ENCODE results near the gene NANOS3. TPM values are rescaled to one million over a fixed set of nuclear protein-coding genes. Genes with fewer than 3 reads are reported as not detected.
"Not testable (repeated sequence)": the region's sequence is repeated elsewhere in the genome, so short reads cannot be mapped to it uniquely, and the experiment has no call there.

The NANOS3 gene
- total and polyA plus RNA-seq, 4 donors: not detected

- no peak for DNase-seq (ENCODE audit: low spot score)
- H3K36me3 ChIP-seq (ENCODE audit: control insufficient read depth in 4 of 4, insufficient read depth in 3 of 4, low read depth in 1 of 4, low read length in 3 of 4): peaks cover 23 to 36% (median 26%) of the 10 kb centered on the region in 4 donors
These were observed 43.6 kb downstream of the NANOS3 start for GRCh38 chr19:13920524-13920923.

GRCh38 chr19:13920940-13921747 is 44.2 kb downstream of the NANOS3 start:
- Histone ChIP-seq H3K27me3 (ENCODE audit: control insufficient read depth in 4 of 4, insufficient read depth in 4 of 4, low read length in 3 of 4) (no peaks in the 10 kb centered on the region), H3K36me3 (ENCODE audit: control insufficient read depth in 4 of 4, insufficient read depth in 3 of 4, low read depth in 1 of 4, low read length in 3 of 4) (peaks cover 23 to 34% (median 26%) of the 10 kb centered on the region in 4 donors), H3K9ac (ENCODE audit: low read depth in 1 of 2, low read length in 2 of 2) (no peak overlapping the region), H3K9me3 (ENCODE audit: control insufficient read depth in 4 of 4, low read length in 3 of 4) (peaks cover 0 to 5% (median under 1%) of the 10 kb centered on the region in 4 donors), H3K27ac (ENCODE audit: low read depth in 1 of 2, low read length in 2 of 2) (no peak overlapping the region), H3K4me3 (ENCODE audit: low read depth in 1 of 3, low read length in 3 of 3) (no peak overlapping the region), H3K4me1 (ENCODE audit: control insufficient read depth in 4 of 4, insufficient read depth in 4 of 4, low read length in 3 of 4) (peaks cover 0 to 5% (median 2%) of the 10 kb centered on the region in 4 donors)
- WGBS: 90% methylated on average over 2 of the region's 2 CpGs
- TF ChIP-seq GABPA (IDR thresholded peaks at IDR 0.05 in 1 of 2, conservative IDR thresholded peaks at IDR 0.05 in 1 of 2) (peak in 1 of 2 donors; percentile 6), FOXA1 (IDR thresholded peaks at IDR 0.05) (no peak)
- no peak for DNase-seq (ENCODE audit: low spot score)

More at GRCh38 chr19:13920524-13920923, 43.6 kb downstream of the NANOS3 start:
- over 99% methylated on average over 11 of the region's 11 CpGs for WGBS
- H3K9ac ChIP-seq (ENCODE audit: low read depth in 1 of 2, low read length in 2 of 2): no peak overlapping the region
- H3K9me3 ChIP-seq (ENCODE audit: control insufficient read depth in 4 of 4, low read length in 3 of 4): peaks cover 0 to 5% (median under 1%) of the 10 kb centered on the region in 4 donors
- H3K27ac ChIP-seq (ENCODE audit: low read depth in 1 of 2, low read length in 2 of 2): no peak overlapping the region
- no peaks in the 10 kb centered on the region for H3K27me3 ChIP-seq (ENCODE audit: control insufficient read depth in 4 of 4, insufficient read depth in 4 of 4, low read length in 3 of 4)
- peaks cover 0 to 5% (median 2%) of the 10 kb centered on the region in 4 donors for H3K4me1 ChIP-seq (ENCODE audit: control insufficient read depth in 4 of 4, insufficient read depth in 4 of 4, low read length in 3 of 4)
- TF ChIP-seq HNF4G (IDR thresholded peaks at IDR 0.05) (no peak), RAD21 (IDR thresholded peaks at IDR 0.05) (no peak), ATF3 (IDR thresholded peaks at IDR 0.05) (no peak), TAF1 (conservative IDR thresholded peaks at IDR 0.05) (no peak)
- no peak overlapping the region for H3K4me3 ChIP-seq (ENCODE audit: low read depth in 1 of 3, low read length in 3 of 3)

GRCh38 chr19:13922118-13922517 is 45.2 kb downstream of the NANOS3 start:
- not testable (repeated sequence) for H3K9ac ChIP-seq (ENCODE audit: low read depth in 1 of 2, low read length in 2 of 2); H3K9me3 ChIP-seq (ENCODE audit: control insufficient read depth in 4 of 4, low read length in 3 of 4); H3K27ac ChIP-seq (ENCODE audit: low read depth in 1 of 2, low read length in 2 of 2); H3K4me3 ChIP-seq (ENCODE audit: low read depth in 1 of 3, low read length in 3 of 3); H3K4me1 ChIP-seq (ENCODE audit: control insufficient read depth in 4 of 4, insufficient read depth in 4 of 4, low read length in 3 of 4); H3K27me3 ChIP-seq (ENCODE audit: control insufficient read depth in 4 of 4, insufficient read depth in 4 of 4, low read length in 3 of 4); DNase-seq (ENCODE audit: low spot score)
- 96% methylated on average over 6 of the region's 6 CpGs for WGBS
- peaks cover 24 to 42% (median 31%) of the 10 kb centered on the region in 4 donors for H3K36me3 ChIP-seq (ENCODE audit: control insufficient read depth in 4 of 4, insufficient read depth in 3 of 4, low read depth in 1 of 4, low read length in 3 of 4)

- DNase-seq (ENCODE audit: low spot score): no peak
- Histone ChIP-seq H3K4me3 (ENCODE audit: low read depth in 1 of 3, low read length in 3 of 3) (no peak overlapping the region), H3K36me3 (ENCODE audit: control insufficient read depth in 4 of 4, insufficient read depth in 3 of 4, low read depth in 1 of 4, low read length in 3 of 4) (peaks cover 27 to 50% (median 35%) of the 10 kb centered on the region in 4 donors), H3K4me1 (ENCODE audit: control insufficient read depth in 4 of 4, insufficient read depth in 4 of 4, low read length in 3 of 4) (no peaks in the 10 kb centered on the region), H3K27me3 (ENCODE audit: control insufficient read depth in 4 of 4, insufficient read depth in 4 of 4, low read length in 3 of 4) (no peaks in the 10 kb centered on the region), H3K27ac (ENCODE audit: low read depth in 1 of 2, low read length in 2 of 2) (no peak overlapping the region), H3K9ac (ENCODE audit: low read depth in 1 of 2, low read length in 2 of 2) (no peak overlapping the region), H3K9me3 (ENCODE audit: control insufficient read depth in 4 of 4, low read length in 3 of 4) (peaks cover 0 to 5% (median under 1%) of the 10 kb centered on the region in 4 donors)
- WGBS: 97% methylated on average over 28 of the region's 28 CpGs
- TF ChIP-seq NR2F2 (IDR thresholded peaks at IDR 0.05): no peak
- no peak for TF ChIP-seq ZBTB33 (IDR thresholded peaks at IDR 0.05)
- no peak for TF ChIP-seq FOXA2 (IDR thresholded peaks at IDR 0.05)
- TF ChIP-seq YY1 (IDR thresholded peaks at IDR 0.05): no peak
- no peak for TF ChIP-seq ATF3 (IDR thresholded peaks at IDR 0.05)
- TF ChIP-seq CTCF (IDR thresholded peaks at IDR 0.05; ENCODE audit: low read depth, low read length, missing input control): no peak
These were observed 46.5 kb downstream of the NANOS3 start for GRCh38 chr19:13923194-13923987.

Measured in liver (tissue), 9 donors.